OCI-LY7 (cell line): ENCODE data around the gene UHRF2. TPM values are rescaled to one million over a fixed set of nuclear protein-coding genes. Genes with fewer than 3 reads are reported as not detected.

Source experiments
- BruUV-seq: library from RNA; stranded (reverse); fragments of 400-500 nt; replicated peaks from 2 replicates; lab custom pipeline; 2021; lab: Mats Ljungman, UMichigan
- CTCF ChIA-PET: fragments of 300-600 bp; sonication (Branson Sonifier 250); formaldehyde crosslinking; loops from one replicate; lab custom pipeline; 2022; ENCODE audit warnings: antibody characterized with exemption; ENCODE audit not compliant: unreplicated experiment; lab: Charles Lee
- POLR2A ChIA-PET: fragments of 300-600 bp; sonication (Branson Sonifier 250); formaldehyde crosslinking; loops from one replicate; lab custom pipeline; 2022; ENCODE audit warnings: antibody characterized with exemption; lab: Charles Lee
- DNase-seq: peaks from one replicate; pipeline ENCODE4 v3.0.0-alpha.2; 2015; ENCODE audit warnings: low spot score
- H2AFZ ChIP-seq: fragments of 200-600 bp; sonication (generic), shearing (Covaris generic); 2 replicates; pipeline ENCODE4 v1.6.1; 2014; ENCODE audit warnings: mild to moderate bottlenecking, antibody characterized with exemption, low read length, moderate library complexity
- H3K27ac ChIP-seq: fragments of 200-600 bp; sonication (generic); 2 replicates; pipeline ENCODE4 v1.5.1; 2014; ENCODE audit warnings: mixed run types, low read depth, mild to moderate bottlenecking, moderate library complexity, low read length, inconsistent platforms; ENCODE audit not compliant: poor library complexity, severe bottlenecking
- H3K36me3 ChIP-seq: fragments of 200-600 bp; sonication (generic); 2 replicates; pipeline ENCODE4 v1.6.1; 2014; ENCODE audit warnings: mild to moderate bottlenecking, antibody characterized with exemption, low read length, moderate library complexity, mixed read lengths; ENCODE audit not compliant: insufficient read depth
- H3K4me1 ChIP-seq: fragments of 200-600 bp; sonication (generic); 2 replicates; pipeline ENCODE4 v1.5.1; 2014; ENCODE audit warnings: mild to moderate bottlenecking, low read length; ENCODE audit not compliant: insufficient read depth, poor library complexity, severe bottlenecking
- H3K4me2 ChIP-seq: fragments of 200-600 bp; sonication (generic); 2 replicates; pipeline ENCODE4 v1.6.1; 2014; ENCODE audit warnings: mild to moderate bottlenecking, low read length
- H3K4me3 ChIP-seq: fragments of 200-600 bp; sonication (generic); 2 replicates; pipeline ENCODE4 v1.5.1; 2014; ENCODE audit warnings: mild to moderate bottlenecking, low read depth, low read length; ENCODE audit not compliant: poor library complexity, severe bottlenecking
- H3K79me2 ChIP-seq: fragments of 200-600 bp; sonication (generic); 2 replicates; pipeline ENCODE4 v1.6.1; 2016; ENCODE audit warnings: low read depth, mild to moderate bottlenecking, low read length, moderate library complexity, mixed read lengths; ENCODE audit not compliant: insufficient read depth
- H3K9me2 ChIP-seq: fragments of 200-600 bp; sonication (generic); 2 replicates; pipeline ENCODE4 v1.6.1; 2016; ENCODE audit warnings: mild to moderate bottlenecking, low read length, mixed read lengths; ENCODE audit not compliant: insufficient read depth
- H3K9me3 ChIP-seq: fragments of 200-600 bp; sonication (generic); 2 replicates; pipeline ENCODE4 v1.6.1; 2014; ENCODE audit warnings: mild to moderate bottlenecking, mixed run types, low read length, mixed read lengths
- H4K20me1 ChIP-seq: fragments of 200-600 bp; sonication (generic); 2 replicates; pipeline ENCODE4 v1.6.1; 2014; ENCODE audit warnings: mild to moderate bottlenecking, antibody characterized with exemption, low read length, moderate library complexity, mixed read lengths; ENCODE audit not compliant: insufficient read depth
- EZH2phosphoT487 ChIP-seq: fragments of 200-600 bp; sonication (generic); IDR thresholded peaks from 2 replicates; pipeline ENCODE4 v1.6.1; 2018; ENCODE audit warnings: low read depth, borderline replicate concordance, mild to moderate bottlenecking, mixed run types, antibody characterized with exemption, low read length, moderate library complexity, mixed read lengths
- intact Hi-C: fragments of 100-400 bp; cut with micrococcal nuclease; formaldehyde crosslinking; loops from one replicate; pipeline ENCODE4 v1.10.0; 2022; ENCODE audit not compliant: unreplicated experiment
- total RNA-seq, 2 experiments: library from RNA; depleted of rRNA in 1 of 2; stranded (reverse); fragments of >200 nt in 1 of 2; shearing (Covaris generic) in 1 of 2; gene quantifications; 2 replicates each; pipeline ENCODE4 v1.2.3, GENCODE V29; 2014 to 2022
- TF ChIP-seq, protein P1 (sequence below): fragments of 200-600 bp; sonication (generic); conservative IDR thresholded peaks from 2 replicates; pipeline ENCODE4 v1.5.1; 2014; ENCODE audit warnings: mild to moderate bottlenecking, antibody characterized with exemption, low read length, moderate library complexity, mixed read lengths

The UHRF2 gene
- total RNA-seq, 2 experiments from 2014 or later = 70.1 to 76.6 TPM

DNA sequence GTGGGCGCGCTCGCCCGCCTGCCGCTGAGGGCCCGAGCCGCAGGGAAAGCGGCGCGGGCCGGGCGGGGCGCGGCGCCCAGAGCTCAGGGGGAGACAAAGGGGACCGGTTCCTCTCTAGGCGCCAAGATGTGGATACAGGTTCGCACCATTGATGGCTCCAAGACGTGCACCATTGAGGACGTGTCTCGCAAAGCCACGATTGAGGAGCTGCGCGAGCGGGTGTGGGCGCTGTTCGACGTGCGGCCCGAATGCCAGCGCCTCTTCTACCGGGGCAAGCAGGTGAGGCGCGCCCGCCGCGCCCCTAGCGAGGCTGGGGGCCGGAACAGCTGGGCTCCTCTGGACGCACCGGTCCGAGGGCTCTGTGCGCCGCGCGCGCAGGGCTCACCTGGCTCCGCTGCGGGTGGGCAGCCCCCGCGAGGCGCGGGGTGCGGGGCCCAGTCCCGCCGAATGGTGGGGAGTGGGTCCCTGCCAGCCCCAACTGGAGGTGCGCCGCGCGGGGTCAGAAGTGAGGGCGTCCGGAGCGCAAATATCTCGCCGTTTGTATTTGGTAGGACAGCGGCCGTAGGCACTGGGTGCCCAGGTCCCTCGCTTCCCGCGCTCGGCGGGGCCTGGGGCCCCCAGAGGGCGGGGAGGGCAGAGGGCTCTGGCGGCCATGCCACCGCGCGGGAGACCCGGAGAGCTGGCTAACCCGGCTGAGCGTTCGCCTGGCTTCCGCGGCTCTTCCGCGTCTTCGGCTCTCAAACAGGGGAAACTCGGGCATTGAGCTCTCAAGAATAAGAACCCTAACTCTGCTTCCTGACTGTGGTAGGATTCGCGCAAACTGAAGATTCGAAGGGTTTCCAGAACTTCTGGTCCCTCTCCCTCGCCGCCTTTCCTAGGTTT, 607 bp downstream of the UHRF2 start:
- Histone ChIP-seq H3K36me3 (peaks cover 30% of the 10 kb centered on the region), H3K4me2 (peak overlapping the region; percentile 83), H3K4me1 (peaks cover 58% of the 10 kb centered on the region), H4K20me1 (peaks cover 39% of the 10 kb centered on the region), H2AFZ (peak overlapping the region; percentile 37; the same call in 1 of the 2 replicates), H3K9me2 (no peaks in the 10 kb centered on the region), H3K9me3 (no peaks in the 10 kb centered on the region), H3K27ac (peak overlapping the region; percentile 94), H3K4me3 (peak overlapping the region; percentile 83), H3K79me2 (peaks cover 53% of the 10 kb centered on the region)
- peak; percentile 71 for DNase-seq
- intact Hi-C loops = loop anchor here (1.0 to 5.0 kb wide), 2 partner anchors 268 to 344 kb away; partner anchors contain the start of gene KDM4C
- BruUV-seq = no TSS peak
- ChIA-PET CTCF (interaction anchor here (0.6 kb wide), 1 partner anchor 16 kb away, joined by 3 read pairs; no protein-coding TSS in a partner anchor), POLR2A (interaction anchor here (0.6 to 3.8 kb wide), 16 partner anchors 8 to 361 kb away, joined by 3 to 34 read pairs (median 4); no protein-coding TSS in a partner anchor)
- TF ChIP-seq, protein P1, sequence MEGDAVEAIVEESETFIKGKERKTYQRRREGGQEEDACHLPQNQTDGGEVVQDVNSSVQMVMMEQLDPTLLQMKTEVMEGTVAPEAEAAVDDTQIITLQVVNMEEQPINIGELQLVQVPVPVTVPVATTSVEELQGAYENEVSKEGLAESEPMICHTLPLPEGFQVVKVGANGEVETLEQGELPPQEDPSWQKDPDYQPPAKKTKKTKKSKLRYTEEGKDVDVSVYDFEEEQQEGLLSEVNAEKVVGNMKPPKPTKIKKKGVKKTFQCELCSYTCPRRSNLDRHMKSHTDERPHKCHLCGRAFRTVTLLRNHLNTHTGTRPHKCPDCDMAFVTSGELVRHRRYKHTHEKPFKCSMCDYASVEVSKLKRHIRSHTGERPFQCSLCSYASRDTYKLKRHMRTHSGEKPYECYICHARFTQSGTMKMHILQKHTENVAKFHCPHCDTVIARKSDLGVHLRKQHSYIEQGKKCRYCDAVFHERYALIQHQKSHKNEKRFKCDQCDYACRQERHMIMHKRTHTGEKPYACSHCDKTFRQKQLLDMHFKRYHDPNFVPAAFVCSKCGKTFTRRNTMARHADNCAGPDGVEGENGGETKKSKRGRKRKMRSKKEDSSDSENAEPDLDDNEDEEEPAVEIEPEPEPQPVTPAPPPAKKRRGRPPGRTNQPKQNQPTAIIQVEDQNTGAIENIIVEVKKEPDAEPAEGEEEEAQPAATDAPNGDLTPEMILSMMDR = no peak; the same call in 1 of the 2 replicates
- no peak for TF ChIP-seq EZH2phosphoT487

DNA sequence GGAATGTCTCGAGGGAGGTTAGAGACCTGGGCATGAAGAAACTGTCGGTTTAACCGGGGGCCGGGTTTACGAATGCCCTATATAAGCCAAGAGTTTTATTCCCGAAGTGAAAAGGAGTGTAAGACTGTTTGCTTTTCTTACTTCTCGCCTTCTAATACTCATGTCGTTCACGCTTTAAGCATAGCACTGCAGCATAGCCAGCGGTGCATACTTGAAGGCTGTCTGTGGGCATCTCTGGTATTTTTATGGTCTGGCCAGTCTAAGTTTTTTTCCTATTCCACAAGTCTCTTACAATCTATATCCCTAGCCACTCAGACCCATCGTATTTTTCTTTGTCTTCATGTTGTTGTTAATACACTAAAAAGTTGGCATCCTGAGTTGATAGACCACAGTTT, 1.2 kb downstream of the UHRF2 start:
- Histone ChIP-seq H3K9me3 (no peaks in the 10 kb centered on the region), H3K4me3 (peak overlapping the region; percentile 83), H2AFZ (no peak overlapping the region), H4K20me1 (peaks cover 45% of the 10 kb centered on the region), H3K27ac (peak overlapping the region; percentile 94), H3K79me2 (peaks cover 60% of the 10 kb centered on the region), H3K9me2 (no peaks in the 10 kb centered on the region), H3K4me2 (peak overlapping the region; percentile 83), H3K36me3 (peaks cover 30% of the 10 kb centered on the region), H3K4me1 (peaks cover 60% of the 10 kb centered on the region)
- BruUV-seq = no TSS peak
- DNase-seq = peak; percentile 38
- CTCF ChIA-PET = interaction anchor here (0.6 to 0.9 kb wide), 2 partner anchors 15 to 18 kb away, joined by 3 read pairs; no protein-coding TSS in a partner anchor
- TF ChIP-seq EZH2phosphoT487 = no peak
- TF ChIP-seq, protein P1 = no peak
- intact Hi-C loops = loop anchor here (1.0 to 5.0 kb wide), 2 partner anchors 267 to 343 kb away; partner anchors contain the start of gene KDM4C
- POLR2A ChIA-PET = interaction anchor here (0.6 to 3.8 kb wide), 10 partner anchors 10 to 362 kb away, joined by 3 to 34 read pairs (median 7); no protein-coding TSS in a partner anchor
